ENCODE measurements around the gene CDH4. TPM values are rescaled to one million over a fixed set of nuclear protein-coding genes. Genes with fewer than 3 reads are reported as not detected.

The CDH4 gene
- total and polyA plus RNA-seq, 2 donors (not counting 3 experiments of a cell fraction or from before 2014, with no cell fraction given), result 0.17 to 0.51 TPM

DNA sequence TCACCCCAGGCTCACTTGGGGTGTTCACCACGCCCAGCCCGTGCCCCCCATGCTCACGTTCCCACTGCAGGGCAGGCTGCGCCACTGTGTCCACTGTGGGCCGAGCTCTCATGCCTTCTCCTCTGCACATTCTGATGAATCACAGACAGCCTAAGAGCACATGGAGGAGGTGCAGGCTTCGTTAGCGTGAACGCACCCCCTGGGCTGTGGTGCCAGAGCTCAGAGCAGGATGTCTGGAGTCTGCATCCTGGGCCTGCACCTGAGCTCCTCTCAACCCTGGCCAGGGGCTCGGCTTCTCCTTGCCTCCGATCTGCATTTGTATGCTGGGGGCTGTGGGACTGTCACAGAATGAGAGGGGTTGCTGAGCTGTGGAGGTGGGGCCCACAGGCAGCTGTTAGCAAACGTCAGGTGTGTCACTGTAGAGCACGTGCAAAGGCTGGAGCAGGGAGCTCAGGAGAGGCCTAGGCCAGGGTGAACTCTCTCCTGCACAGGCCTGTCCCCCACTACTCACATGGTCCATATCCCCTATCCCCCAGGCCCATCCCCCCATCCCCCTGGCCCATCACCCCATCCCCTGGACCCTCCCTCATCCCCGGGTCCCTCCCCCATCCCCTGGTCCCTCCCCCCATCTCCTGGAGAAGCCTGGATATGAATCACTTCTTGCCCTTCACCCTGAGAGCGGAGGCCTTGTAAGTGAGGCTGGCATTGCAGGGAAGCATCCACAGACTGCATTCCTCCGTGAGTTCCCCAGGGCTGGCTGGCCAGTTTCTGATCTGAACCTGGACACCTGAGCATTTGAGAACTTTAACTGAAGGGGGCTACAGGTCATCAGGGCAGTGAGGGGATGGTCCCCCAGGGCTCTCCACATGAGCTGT lies 504.1 kb downstream of the CDH4 start:
- no peak overlapping the region for H2AFZ ChIP-seq (ENCODE audit: low read depth, low read length)
- no TSS peak for BruUV-seq (replicated peaks)
- H3K4me1 ChIP-seq (ENCODE audit: control insufficient read depth, extremely low read depth, insufficient read depth, low read length), result peaks cover 5% of the 10 kb centered on the region
- intact Hi-C loops (cut with micrococcal nuclease) (no loop called here), dilution Hi-C loops (cut with MboI; ENCODE audit: extremely low pct_ligation_motif_present, low sequenced_read_pairs) (no loop called here)
- no peaks in the 10 kb centered on the region for H4K20me1 ChIP-seq (replicated peaks; ENCODE audit: control insufficient read depth, extremely low read depth, insufficient read depth, low read length)
- H3K79me2 ChIP-seq (ENCODE audit: control insufficient read depth, insufficient read depth, low read length), result no peaks in the 10 kb centered on the region
- no peak for FAIRE-seq
- no peak overlapping the region for H3K9ac ChIP-seq (replicated peaks; ENCODE audit: extremely low read depth, insufficient read depth, low read length)
- H3K27me3 ChIP-seq (ENCODE audit: control insufficient read depth in 2 of 2, insufficient read depth in 2 of 2, low read length in 2 of 2), result no peaks in the 10 kb centered on the region
- ChIA-PET POLR2A (no interaction called here), CTCF (no interaction called here)
- H3K4me3 ChIP-seq (replicated peaks in 1 of 3; ENCODE audit: insufficient read depth in 1 of 3, low read depth in 1 of 3, low read length in 3 of 3), result no peak overlapping the region
- H3K27ac ChIP-seq (ENCODE audit: insufficient read depth, low read depth, low read length), result no peak overlapping the region
- DNase-seq (ENCODE audit: low read depth, low spot score), result no peak
- no peaks in the 10 kb centered on the region for H3K9me1 ChIP-seq (replicated peaks; ENCODE audit: control insufficient read depth, extremely low read depth, insufficient read depth, low read length)
- H3K4me2 ChIP-seq (ENCODE audit: insufficient read depth, low read length), result no peak overlapping the region
- no peaks in the 10 kb centered on the region for H3K36me3 ChIP-seq (ENCODE audit: control insufficient read depth in 2 of 2, extremely low read depth in 1 of 2, insufficient read depth in 2 of 2, low read length in 2 of 2)
- no peaks in the 10 kb centered on the region for H3K9me3 ChIP-seq (replicated peaks; ENCODE audit: control insufficient read depth, insufficient read depth, low read length)
- no peak for TF ChIP-seq MAX (IDR thresholded peaks at IDR 0.05; ENCODE audit: insufficient read depth, insufficient read length)
- no peak for TF ChIP-seq FOS (IDR thresholded peaks at IDR 0.05; ENCODE audit: borderline replicate concordance, insufficient read depth, low read length)
- no peak for TF ChIP-seq POLR2A (IDR thresholded peaks at IDR 0.05; ENCODE audit: low read depth, low read length)
- no peak for TF ChIP-seq EZH2 (IDR thresholded peaks at IDR 0.05; ENCODE audit: borderline replicate concordance, low read depth, low read length, severe bottlenecking)

DNA sequence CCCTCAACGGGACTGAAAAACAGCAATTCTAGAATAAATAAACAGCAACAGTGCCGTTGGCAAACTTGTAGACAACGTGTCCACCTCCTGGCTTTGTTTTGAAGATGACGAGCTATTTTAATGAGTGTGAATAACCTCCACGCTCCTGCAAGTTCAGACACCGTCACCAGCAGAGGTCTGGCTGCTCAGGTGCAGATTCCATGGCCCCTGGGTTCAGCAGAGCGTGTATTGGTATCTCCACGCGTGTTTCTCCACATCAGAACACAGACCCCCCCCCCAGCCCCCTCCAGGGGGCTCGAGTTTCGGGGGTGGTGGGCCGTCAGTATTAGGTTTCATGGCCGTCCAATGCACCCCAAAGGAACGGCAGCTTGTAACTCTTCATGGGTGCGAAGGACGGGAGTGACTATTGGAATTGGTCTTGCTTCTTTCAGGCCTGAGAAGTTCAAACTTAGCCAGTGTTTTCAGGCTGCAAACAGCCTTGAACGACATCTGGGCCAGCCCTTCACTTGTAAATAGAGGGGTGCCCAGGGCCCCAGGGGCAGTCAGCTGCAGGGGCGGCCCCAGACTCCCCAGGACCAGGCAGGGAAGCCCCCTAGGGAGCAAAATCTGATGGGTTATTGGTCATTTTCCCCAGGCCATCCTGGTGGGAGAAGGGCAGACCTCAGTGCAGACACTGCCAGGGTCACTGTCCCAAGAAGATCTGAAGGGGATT lies 505.1 kb downstream of the CDH4 start:
- no peak overlapping the region for H3K4me2 ChIP-seq (ENCODE audit: insufficient read depth, low read length)
- H3K9me1 ChIP-seq (replicated peaks; ENCODE audit: control insufficient read depth, extremely low read depth, insufficient read depth, low read length), result no peaks in the 10 kb centered on the region
- DNase-seq (ENCODE audit: low read depth, low spot score) (no peak), FAIRE-seq (no peak)
- no TSS peak for BruUV-seq (replicated peaks)
- H2AFZ ChIP-seq (ENCODE audit: low read depth, low read length), result no peak overlapping the region
- dilution Hi-C loops (cut with MboI; ENCODE audit: extremely low pct_ligation_motif_present, low sequenced_read_pairs), result no loop called here
- POLR2A ChIA-PET, result no interaction called here
- H3K79me2 ChIP-seq (ENCODE audit: control insufficient read depth, insufficient read depth, low read length), result no peaks in the 10 kb centered on the region
- peaks cover 5% of the 10 kb centered on the region for H3K4me1 ChIP-seq (ENCODE audit: control insufficient read depth, extremely low read depth, insufficient read depth, low read length)
- H3K9me3 ChIP-seq (replicated peaks; ENCODE audit: control insufficient read depth, insufficient read depth, low read length), result no peaks in the 10 kb centered on the region
- CTCF ChIA-PET, result no interaction called here
- no peaks in the 10 kb centered on the region for H3K36me3 ChIP-seq (ENCODE audit: control insufficient read depth in 2 of 2, extremely low read depth in 1 of 2, insufficient read depth in 2 of 2, low read length in 2 of 2)
- TF ChIP-seq EZH2 (IDR thresholded peaks at IDR 0.05; ENCODE audit: borderline replicate concordance, low read depth, low read length, severe bottlenecking), result no peak
- TF ChIP-seq GATA2 (IDR thresholded peaks at IDR 0.05; ENCODE audit: insufficient read depth, insufficient read length, low read depth, low read length), result no peak
- TF ChIP-seq FOS (IDR thresholded peaks at IDR 0.05; ENCODE audit: borderline replicate concordance, insufficient read depth, low read length), result no peak
- TF ChIP-seq POLR2A (IDR thresholded peaks at IDR 0.05; ENCODE audit: low read depth, low read length), result no peak
- no peak for TF ChIP-seq MYC (IDR thresholded peaks at IDR 0.05; ENCODE audit: low read depth, low read length)
- TF ChIP-seq JUN (IDR thresholded peaks at IDR 0.05; ENCODE audit: borderline replicate concordance, insufficient read depth, insufficient read length, low read depth), result no peak
- TF ChIP-seq MAX (IDR thresholded peaks at IDR 0.05; ENCODE audit: insufficient read depth, insufficient read length), result no peak
- no peak for TF ChIP-seq CTCF (IDR thresholded peaks at IDR 0.05; ENCODE audit: extremely low read depth in 1 of 2, insufficient read depth in 1 of 2, low read depth in 1 of 2, low read length in 2 of 2)
- TF ChIP-seq POLR2AphosphoS5 (IDR thresholded peaks at IDR 0.05; ENCODE audit: insufficient read depth, low read depth, low read length), result no peak
- H3K27me3 ChIP-seq (ENCODE audit: control insufficient read depth in 2 of 2, insufficient read depth in 2 of 2, low read length in 2 of 2), result no peaks in the 10 kb centered on the region
- no peak overlapping the region for H3K4me3 ChIP-seq (replicated peaks in 1 of 3; ENCODE audit: insufficient read depth in 1 of 3, low read depth in 1 of 3, low read length in 3 of 3)
- H4K20me1 ChIP-seq (replicated peaks; ENCODE audit: control insufficient read depth, extremely low read depth, insufficient read depth, low read length), result no peaks in the 10 kb centered on the region
- no peak overlapping the region for H3K9ac ChIP-seq (replicated peaks; ENCODE audit: extremely low read depth, insufficient read depth, low read length)
- no peak overlapping the region for H3K27ac ChIP-seq (ENCODE audit: insufficient read depth, low read depth, low read length)
- intact Hi-C loops (cut with micrococcal nuclease), result no loop called here

All from endothelial cell of umbilical vein (primary cell).